Measurements from ENCODE around the gene JUN. TPM values are rescaled to one million over a fixed set of nuclear protein-coding genes. Genes with fewer than 3 reads are reported as not detected.

Gene JUN
- total and polyA plus RNA-seq, 2 experiments from 2014 or later: 23.3 to 28.5 TPM

DNA sequence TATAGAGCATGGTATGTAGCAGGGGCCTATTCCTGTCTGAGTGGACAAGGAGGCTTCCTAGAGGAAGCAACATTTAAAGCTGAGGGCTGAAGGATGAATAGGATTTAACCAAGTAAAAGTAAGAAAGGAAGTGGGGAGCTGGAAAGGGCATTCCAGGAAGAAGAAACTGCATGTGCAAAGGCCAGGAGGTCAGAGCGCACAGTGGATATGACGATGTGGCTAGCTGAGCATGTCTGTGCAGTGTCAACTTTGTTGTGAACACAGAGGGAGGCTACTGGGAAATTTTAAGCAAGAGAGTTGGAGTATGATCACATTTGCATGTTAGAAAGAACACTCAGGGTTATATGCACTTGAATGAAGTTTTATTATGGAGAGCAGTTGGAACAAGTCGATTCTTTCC, 28.6 kb upstream of the JUN start:
- DNase-seq (ENCODE audit: low spot score): no peak
- Mint-ChIP-seq H3K4me3 (no peak overlapping the region), H3K36me3 (ENCODE audit: low read depth) (no peaks in the 10 kb centered on the region), H3K9me3 (no peaks in the 10 kb centered on the region), H3K27me3 (ENCODE audit: insufficient read depth, low read depth, poor library complexity) (peaks cover 26% of the 10 kb centered on the region), H3K27ac (no peak overlapping the region), H3K4me1 (peaks cover 23% of the 10 kb centered on the region)
- Histone ChIP-seq H3K36me3 (ENCODE audit: insufficient read depth) (no peaks in the 10 kb centered on the region), H4K20me1 (replicated peaks; ENCODE audit: insufficient read depth) (no peaks in the 10 kb centered on the region), H3K9me2 (ENCODE audit: insufficient read depth) (0 out of 2 replicates have a peak, but pooled peaks cover 5% of the 10 kb centered on the region), H3K4me2 (no peak overlapping the region), H3K79me2 (replicated peaks; ENCODE audit: insufficient read depth) (no peaks in the 10 kb centered on the region), H2AFZ (no peak overlapping the region), H3F3A (replicated peaks; ENCODE audit: low read depth) (peaks cover 13% of the 10 kb centered on the region), H3K27me3 (ENCODE audit: insufficient read depth) (peaks cover 24% of the 10 kb centered on the region), H3K27ac (ENCODE audit: low read depth) (no peak overlapping the region), H3K4me1 (ENCODE audit: insufficient read depth) (peaks cover 22% of the 10 kb centered on the region), H3K4me3 (no peak overlapping the region)
- ATAC-seq: no peak
- TF ChIP-seq JUNB (IDR thresholded peaks at IDR 0.05; ENCODE audit: unreplicated experiment) (no peak), ZNF331 (CRISPR knock-in tag; IDR thresholded peaks at IDR 0.05; ENCODE audit: low read depth) (no peak), POLR2AphosphoS5 (IDR thresholded peaks at IDR 0.05; ENCODE audit: low read depth) (no peak), EZH2 (IDR thresholded peaks at IDR 0.05; ENCODE audit: low read depth, unreplicated experiment) (no peak), CREB1 (CRISPR knock-in tag; IDR thresholded peaks at IDR 0.05; ENCODE audit: low read depth) (no peak), EZH2phosphoT487 (IDR thresholded peaks at IDR 0.05; ENCODE audit: unreplicated experiment) (no peak), ZNF114 (CRISPR knock-in tag; IDR thresholded peaks at IDR 0.05) (no peak), STAT1 (IDR thresholded peaks at IDR 0.05; ENCODE audit: unreplicated experiment) (no peak), NANOG (IDR thresholded peaks at IDR 0.05; ENCODE audit: borderline replicate concordance) (no peak)
- TF ChIP-seq, protein P1, sequence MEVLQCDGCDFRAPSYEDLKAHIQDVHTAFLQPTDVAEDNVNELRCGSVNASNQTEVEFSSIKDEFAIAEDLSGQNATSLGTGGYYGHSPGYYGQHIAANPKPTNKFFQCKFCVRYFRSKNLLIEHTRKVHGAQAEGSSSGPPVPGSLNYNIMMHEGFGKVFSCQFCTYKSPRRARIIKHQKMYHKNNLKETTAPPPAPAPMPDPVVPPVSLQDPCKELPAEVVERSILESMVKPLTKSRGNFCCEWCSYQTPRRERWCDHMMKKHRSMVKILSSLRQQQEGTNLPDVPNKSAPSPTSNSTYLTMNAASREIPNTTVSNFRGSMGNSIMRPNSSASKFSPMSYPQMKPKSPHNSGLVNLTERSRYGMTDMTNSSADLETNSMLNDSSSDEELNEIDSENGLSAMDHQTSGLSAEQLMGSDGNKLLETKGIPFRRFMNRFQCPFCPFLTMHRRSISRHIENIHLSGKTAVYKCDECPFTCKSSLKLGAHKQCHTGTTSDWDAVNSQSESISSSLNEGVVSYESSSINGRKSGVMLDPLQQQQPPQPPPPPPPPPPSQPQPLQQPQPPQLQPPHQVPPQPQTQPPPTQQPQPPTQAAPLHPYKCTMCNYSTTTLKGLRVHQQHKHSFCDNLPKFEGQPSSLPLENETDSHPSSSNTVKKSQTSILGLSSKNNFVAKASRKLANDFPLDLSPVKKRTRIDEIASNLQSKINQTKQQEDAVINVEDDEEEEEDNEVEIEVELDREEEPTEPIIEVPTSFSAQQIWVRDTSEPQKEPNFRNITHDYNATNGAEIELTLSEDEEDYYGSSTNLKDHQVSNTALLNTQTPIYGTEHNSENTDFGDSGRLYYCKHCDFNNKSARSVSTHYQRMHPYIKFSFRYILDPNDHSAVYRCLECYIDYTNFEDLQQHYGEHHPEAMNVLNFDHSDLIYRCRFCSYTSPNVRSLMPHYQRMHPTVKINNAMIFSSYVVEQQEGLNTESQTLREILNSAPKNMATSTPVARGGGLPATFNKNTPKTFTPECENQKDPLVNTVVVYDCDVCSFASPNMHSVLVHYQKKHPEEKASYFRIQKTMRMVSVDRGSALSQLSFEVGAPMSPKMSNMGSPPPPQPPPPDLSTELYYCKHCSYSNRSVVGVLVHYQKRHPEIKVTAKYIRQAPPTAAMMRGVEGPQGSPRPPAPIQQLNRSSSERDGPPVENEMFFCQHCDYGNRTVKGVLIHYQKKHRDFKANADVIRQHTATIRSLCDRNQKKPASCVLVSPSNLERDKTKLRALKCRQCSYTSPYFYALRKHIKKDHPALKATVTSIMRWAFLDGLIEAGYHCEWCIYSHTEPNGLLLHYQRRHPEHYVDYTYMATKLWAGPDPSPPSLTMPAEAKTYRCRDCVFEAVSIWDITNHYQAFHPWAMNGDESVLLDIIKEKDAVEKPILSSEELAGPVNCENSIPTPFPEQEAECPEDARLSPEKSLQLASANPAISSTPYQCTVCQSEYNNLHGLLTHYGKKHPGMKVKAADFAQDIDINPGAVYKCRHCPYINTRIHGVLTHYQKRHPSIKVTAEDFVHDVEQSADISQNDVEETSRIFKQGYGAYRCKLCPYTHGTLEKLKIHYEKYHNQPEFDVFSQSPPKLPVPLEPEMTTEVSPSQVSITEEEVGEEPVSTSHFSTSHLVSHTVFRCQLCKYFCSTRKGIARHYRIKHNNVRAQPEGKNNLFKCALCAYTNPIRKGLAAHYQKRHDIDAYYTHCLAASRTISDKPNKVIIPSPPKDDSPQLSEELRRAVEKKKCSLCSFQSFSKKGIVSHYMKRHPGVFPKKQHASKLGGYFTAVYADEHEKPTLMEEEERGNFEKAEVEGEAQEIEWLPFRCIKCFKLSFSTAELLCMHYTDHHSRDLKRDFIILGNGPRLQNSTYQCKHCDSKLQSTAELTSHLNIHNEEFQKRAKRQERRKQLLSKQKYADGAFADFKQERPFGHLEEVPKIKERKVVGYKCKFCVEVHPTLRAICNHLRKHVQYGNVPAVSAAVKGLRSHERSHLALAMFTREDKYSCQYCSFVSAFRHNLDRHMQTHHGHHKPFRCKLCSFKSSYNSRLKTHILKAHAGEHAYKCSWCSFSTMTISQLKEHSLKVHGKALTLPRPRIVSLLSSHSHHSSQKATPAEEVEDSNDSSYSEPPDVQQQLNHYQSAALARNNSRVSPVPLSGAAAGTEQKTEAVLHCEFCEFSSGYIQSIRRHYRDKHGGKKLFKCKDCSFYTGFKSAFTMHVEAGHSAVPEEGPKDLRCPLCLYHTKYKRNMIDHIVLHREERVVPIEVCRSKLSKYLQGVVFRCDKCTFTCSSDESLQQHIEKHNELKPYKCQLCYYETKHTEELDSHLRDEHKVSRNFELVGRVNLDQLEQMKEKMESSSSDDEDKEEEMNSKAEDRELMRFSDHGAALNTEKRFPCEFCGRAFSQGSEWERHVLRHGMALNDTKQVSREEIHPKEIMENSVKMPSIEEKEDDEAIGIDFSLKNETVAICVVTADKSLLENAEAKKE (CRISPR knock-in tag; IDR thresholded peaks at IDR 0.05): no peak
- TF ChIP-seq, protein P2, sequence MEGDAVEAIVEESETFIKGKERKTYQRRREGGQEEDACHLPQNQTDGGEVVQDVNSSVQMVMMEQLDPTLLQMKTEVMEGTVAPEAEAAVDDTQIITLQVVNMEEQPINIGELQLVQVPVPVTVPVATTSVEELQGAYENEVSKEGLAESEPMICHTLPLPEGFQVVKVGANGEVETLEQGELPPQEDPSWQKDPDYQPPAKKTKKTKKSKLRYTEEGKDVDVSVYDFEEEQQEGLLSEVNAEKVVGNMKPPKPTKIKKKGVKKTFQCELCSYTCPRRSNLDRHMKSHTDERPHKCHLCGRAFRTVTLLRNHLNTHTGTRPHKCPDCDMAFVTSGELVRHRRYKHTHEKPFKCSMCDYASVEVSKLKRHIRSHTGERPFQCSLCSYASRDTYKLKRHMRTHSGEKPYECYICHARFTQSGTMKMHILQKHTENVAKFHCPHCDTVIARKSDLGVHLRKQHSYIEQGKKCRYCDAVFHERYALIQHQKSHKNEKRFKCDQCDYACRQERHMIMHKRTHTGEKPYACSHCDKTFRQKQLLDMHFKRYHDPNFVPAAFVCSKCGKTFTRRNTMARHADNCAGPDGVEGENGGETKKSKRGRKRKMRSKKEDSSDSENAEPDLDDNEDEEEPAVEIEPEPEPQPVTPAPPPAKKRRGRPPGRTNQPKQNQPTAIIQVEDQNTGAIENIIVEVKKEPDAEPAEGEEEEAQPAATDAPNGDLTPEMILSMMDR (conservative IDR thresholded peaks at IDR 0.05; ENCODE audit: low read depth in 2 of 2): no peak
- TF ChIP-seq, protein P3, sequence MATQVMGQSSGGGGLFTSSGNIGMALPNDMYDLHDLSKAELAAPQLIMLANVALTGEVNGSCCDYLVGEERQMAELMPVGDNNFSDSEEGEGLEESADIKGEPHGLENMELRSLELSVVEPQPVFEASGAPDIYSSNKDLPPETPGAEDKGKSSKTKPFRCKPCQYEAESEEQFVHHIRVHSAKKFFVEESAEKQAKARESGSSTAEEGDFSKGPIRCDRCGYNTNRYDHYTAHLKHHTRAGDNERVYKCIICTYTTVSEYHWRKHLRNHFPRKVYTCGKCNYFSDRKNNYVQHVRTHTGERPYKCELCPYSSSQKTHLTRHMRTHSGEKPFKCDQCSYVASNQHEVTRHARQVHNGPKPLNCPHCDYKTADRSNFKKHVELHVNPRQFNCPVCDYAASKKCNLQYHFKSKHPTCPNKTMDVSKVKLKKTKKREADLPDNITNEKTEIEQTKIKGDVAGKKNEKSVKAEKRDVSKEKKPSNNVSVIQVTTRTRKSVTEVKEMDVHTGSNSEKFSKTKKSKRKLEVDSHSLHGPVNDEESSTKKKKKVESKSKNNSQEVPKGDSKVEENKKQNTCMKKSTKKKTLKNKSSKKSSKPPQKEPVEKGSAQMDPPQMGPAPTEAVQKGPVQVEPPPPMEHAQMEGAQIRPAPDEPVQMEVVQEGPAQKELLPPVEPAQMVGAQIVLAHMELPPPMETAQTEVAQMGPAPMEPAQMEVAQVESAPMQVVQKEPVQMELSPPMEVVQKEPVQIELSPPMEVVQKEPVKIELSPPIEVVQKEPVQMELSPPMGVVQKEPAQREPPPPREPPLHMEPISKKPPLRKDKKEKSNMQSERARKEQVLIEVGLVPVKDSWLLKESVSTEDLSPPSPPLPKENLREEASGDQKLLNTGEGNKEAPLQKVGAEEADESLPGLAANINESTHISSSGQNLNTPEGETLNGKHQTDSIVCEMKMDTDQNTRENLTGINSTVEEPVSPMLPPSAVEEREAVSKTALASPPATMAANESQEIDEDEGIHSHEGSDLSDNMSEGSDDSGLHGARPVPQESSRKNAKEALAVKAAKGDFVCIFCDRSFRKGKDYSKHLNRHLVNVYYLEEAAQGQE (IDR thresholded peaks at IDR 0.05; ENCODE audit: unreplicated experiment): no peak
- TF ChIP-seq, protein P4, sequence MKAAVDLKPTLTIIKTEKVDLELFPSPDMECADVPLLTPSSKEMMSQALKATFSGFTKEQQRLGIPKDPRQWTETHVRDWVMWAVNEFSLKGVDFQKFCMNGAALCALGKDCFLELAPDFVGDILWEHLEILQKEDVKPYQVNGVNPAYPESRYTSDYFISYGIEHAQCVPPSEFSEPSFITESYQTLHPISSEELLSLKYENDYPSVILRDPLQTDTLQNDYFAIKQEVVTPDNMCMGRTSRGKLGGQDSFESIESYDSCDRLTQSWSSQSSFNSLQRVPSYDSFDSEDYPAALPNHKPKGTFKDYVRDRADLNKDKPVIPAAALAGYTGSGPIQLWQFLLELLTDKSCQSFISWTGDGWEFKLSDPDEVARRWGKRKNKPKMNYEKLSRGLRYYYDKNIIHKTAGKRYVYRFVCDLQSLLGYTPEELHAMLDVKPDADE (IDR thresholded peaks at IDR 0.05): no peak

Measured in GM23338 (cell line).